ENCODE data around the gene MGAT4B. TPM values are rescaled to one million over a fixed set of nuclear protein-coding genes. Genes with fewer than 3 reads are reported as not detected.

The MGAT4B gene
- total RNA-seq, 1 donor from 2014 or later, result 193 TPM

- Histone ChIP-seq H3K79me2 (ENCODE audit: insufficient read depth, low read length) (peaks cover 22% of the 10 kb centered on the region), H3K36me3 (ENCODE audit: insufficient read depth, low read length) (peaks cover 58% of the 10 kb centered on the region), H3K9ac (ENCODE audit: low read length) (no peak overlapping the region), H3K27ac (ENCODE audit: low read depth, low read length) (no peak overlapping the region), H3K4me1 (ENCODE audit: insufficient read depth, low read length) (no peaks in the 10 kb centered on the region), H3K9me3 (ENCODE audit: insufficient read depth, low read depth, low read length) (no peaks in the 10 kb centered on the region), H4K20me1 (ENCODE audit: insufficient read depth, low read length) (peaks cover 78% of the 10 kb centered on the region), H3K27me3 (ENCODE audit: insufficient read depth, low read length) (no peaks in the 10 kb centered on the region), H2AFZ (ENCODE audit: low read depth, low read length) (no peak overlapping the region), H3K4me3 (ENCODE audit: insufficient read depth, low read depth, low read length) (no peak overlapping the region), H3K4me2 (ENCODE audit: low read length) (no peak overlapping the region)
- no peaks in the 10 kb centered on the region for H3K27me3 Mint-ChIP-seq (ENCODE audit: low read depth, unreplicated experiment)
- H3K4me3 Mint-ChIP-seq (ENCODE audit: unreplicated experiment), result no peak overlapping the region
- peak overlapping the region; percentile 55 for H3K27ac Mint-ChIP-seq (ENCODE audit: unreplicated experiment)
- peaks cover 2% of the 10 kb centered on the region for H3K9me3 Mint-ChIP-seq (ENCODE audit: unreplicated experiment)
- DNase-seq (ENCODE audit: low read depth), result no peak
- peaks cover 46% of the 10 kb centered on the region for H3K36me3 Mint-ChIP-seq (ENCODE audit: low read depth, unreplicated experiment)
- no peak for FAIRE-seq
- peaks cover 30% of the 10 kb centered on the region for H3K4me1 Mint-ChIP-seq (ENCODE audit: low read depth, unreplicated experiment)
- no peak for TF ChIP-seq CTCF (IDR thresholded peaks at IDR 0.05; ENCODE audit: insufficient read depth, low read depth, low read length)
- TF ChIP-seq EZH2 (IDR thresholded peaks at IDR 0.05; ENCODE audit: insufficient read depth, low read length), result no peak
Observed at GRCh38 chr5:179832039-179832745, 25.5 kb upstream of the MGAT4B start.

GRCh38 chr5:179830818-179831468, 24.3 kb upstream of the MGAT4B start:
- no peak overlapping the region for H3K9ac ChIP-seq (ENCODE audit: low read length)
- FAIRE-seq, result no peak
- Mint-ChIP-seq H3K36me3 (ENCODE audit: low read depth, unreplicated experiment) (peaks cover 33% of the 10 kb centered on the region), H3K4me3 (ENCODE audit: unreplicated experiment) (no peak overlapping the region), H3K27ac (ENCODE audit: unreplicated experiment) (no peak overlapping the region), H3K27me3 (ENCODE audit: low read depth, unreplicated experiment) (no peaks in the 10 kb centered on the region), H3K4me1 (ENCODE audit: low read depth, unreplicated experiment) (peaks cover 25% of the 10 kb centered on the region), H3K9me3 (ENCODE audit: unreplicated experiment) (peaks cover 2% of the 10 kb centered on the region)
- peaks cover 53% of the 10 kb centered on the region for H3K36me3 ChIP-seq (ENCODE audit: insufficient read depth, low read length)
- H4K20me1 ChIP-seq (ENCODE audit: insufficient read depth, low read length), result peaks cover 78% of the 10 kb centered on the region
- no peaks in the 10 kb centered on the region for H3K4me1 ChIP-seq (ENCODE audit: insufficient read depth, low read length)
- H2AFZ ChIP-seq (ENCODE audit: low read depth, low read length), result no peak overlapping the region
- H3K4me3 ChIP-seq (ENCODE audit: insufficient read depth, low read depth, low read length), result no peak overlapping the region
- no peaks in the 10 kb centered on the region for H3K27me3 ChIP-seq (ENCODE audit: insufficient read depth, low read length)
- no peaks in the 10 kb centered on the region for H3K9me3 ChIP-seq (ENCODE audit: insufficient read depth, low read depth, low read length)
- no peak overlapping the region for H3K27ac ChIP-seq (ENCODE audit: low read depth, low read length)
- TF ChIP-seq CTCF (IDR thresholded peaks at IDR 0.05; ENCODE audit: insufficient read depth, low read depth, low read length) (no peak), EZH2 (IDR thresholded peaks at IDR 0.05; ENCODE audit: insufficient read depth, low read length) (no peak)
- H3K79me2 ChIP-seq (ENCODE audit: insufficient read depth, low read length), result peaks cover 22% of the 10 kb centered on the region
- H3K4me2 ChIP-seq (ENCODE audit: low read length), result no peak overlapping the region
- no peak for DNase-seq (ENCODE audit: low read depth)
